Stimulated activated CD8-positive, alpha-beta memory T cell treated with anti-CD3 and anti-CD28 coated beads, Interleukin-7, amount 100 ng/mL, for 1 hour (primary cell): Measurements from ENCODE around the gene HIVEP3.

Experiments used
- DNase-seq, 2 donors: peaks; one replicate each; pipeline ENCODE4 v3.0.0-alpha.2; 2020; ENCODE audit warnings: low read depth in 2 of 2

Gene HIVEP3

GRCh38 chr1:41687007-41687406, 231.7 kb downstream of the HIVEP3 start:
- no peak for DNase-seq

GRCh38 chr1:41683681-41684500, 234.8 kb downstream of the HIVEP3 start:
- DNase-seq = no peak

- DNase-seq = no peak
Measured at GRCh38 chr1:41682845-41683625, 235.7 kb downstream of the HIVEP3 start.

GRCh38 chr1:41682149-41682548, 236.6 kb downstream of the HIVEP3 start:
- DNase-seq = no peak

- DNase-seq = no peak
Measured at GRCh38 chr1:41681331-41682098, 237.2 kb downstream of the HIVEP3 start.

- no peak for DNase-seq
Measured at GRCh38 chr1:41679994-41680393, 238.7 kb downstream of the HIVEP3 start.

- no peak for DNase-seq
Measured at GRCh38 chr1:41679531-41679930, 239.2 kb downstream of the HIVEP3 start.

- no peak for DNase-seq
Measured at GRCh38 chr1:41678111-41678878, 240.4 kb downstream of the HIVEP3 start.

- no peak for DNase-seq
Measured at GRCh38 chr1:41677620-41678019, 241.1 kb downstream of the HIVEP3 start.

- no peak for DNase-seq
Measured at GRCh38 chr1:41675401-41675800, 243.3 kb downstream of the HIVEP3 start.

- no peak for DNase-seq
Measured at GRCh38 chr1:41674522-41674921, 244.2 kb downstream of the HIVEP3 start.

- no peak for DNase-seq
Measured at GRCh38 chr1:41673806-41674205, 244.9 kb downstream of the HIVEP3 start.

GRCh38 chr1:41673378-41673777, 245.3 kb downstream of the HIVEP3 start:
- no peak for DNase-seq

GRCh38 chr1:41672641-41673361, 245.9 kb downstream of the HIVEP3 start:
- no peak for DNase-seq

GRCh38 chr1:41672173-41672572, 246.5 kb downstream of the HIVEP3 start:
- DNase-seq = no peak

- no peak for DNase-seq
Measured at GRCh38 chr1:41671116-41671755, 247.5 kb downstream of the HIVEP3 start.

- DNase-seq = no peak
Measured at GRCh38 chr1:41670217-41670957, 248.3 kb downstream of the HIVEP3 start.

- DNase-seq = no peak
Measured at GRCh38 chr1:41668967-41669366, 249.8 kb downstream of the HIVEP3 start.

GRCh38 chr1:41668054-41668660, 250.6 kb downstream of the HIVEP3 start:
- no peak for DNase-seq
